Erythroblast (primary cell): ENCODE data around the gene SNX19.
"Not testable (repeated sequence)": the region's sequence is repeated elsewhere in the genome, so short reads cannot be mapped to it uniquely, and the experiment has no call there.

Source experiments
- DNase-seq, 2 experiments: peaks; one replicate each; lab custom pipeline; 2025; lab: John Stamatoyannopoulos, UW
- GATA1 ChIP-seq: IDR thresholded peaks from 2 replicates; pipeline ENCODE4 v1.6.1; 2011; ENCODE audit warnings: low read depth, mild to moderate bottlenecking, control low read depth, low read length, moderate library complexity
- POLR2A ChIP-seq: IDR thresholded peaks from 2 replicates; pipeline ENCODE4 v1.6.1; 2011; ENCODE audit warnings: mild to moderate bottlenecking, low read length

The SNX19 gene, protein sequence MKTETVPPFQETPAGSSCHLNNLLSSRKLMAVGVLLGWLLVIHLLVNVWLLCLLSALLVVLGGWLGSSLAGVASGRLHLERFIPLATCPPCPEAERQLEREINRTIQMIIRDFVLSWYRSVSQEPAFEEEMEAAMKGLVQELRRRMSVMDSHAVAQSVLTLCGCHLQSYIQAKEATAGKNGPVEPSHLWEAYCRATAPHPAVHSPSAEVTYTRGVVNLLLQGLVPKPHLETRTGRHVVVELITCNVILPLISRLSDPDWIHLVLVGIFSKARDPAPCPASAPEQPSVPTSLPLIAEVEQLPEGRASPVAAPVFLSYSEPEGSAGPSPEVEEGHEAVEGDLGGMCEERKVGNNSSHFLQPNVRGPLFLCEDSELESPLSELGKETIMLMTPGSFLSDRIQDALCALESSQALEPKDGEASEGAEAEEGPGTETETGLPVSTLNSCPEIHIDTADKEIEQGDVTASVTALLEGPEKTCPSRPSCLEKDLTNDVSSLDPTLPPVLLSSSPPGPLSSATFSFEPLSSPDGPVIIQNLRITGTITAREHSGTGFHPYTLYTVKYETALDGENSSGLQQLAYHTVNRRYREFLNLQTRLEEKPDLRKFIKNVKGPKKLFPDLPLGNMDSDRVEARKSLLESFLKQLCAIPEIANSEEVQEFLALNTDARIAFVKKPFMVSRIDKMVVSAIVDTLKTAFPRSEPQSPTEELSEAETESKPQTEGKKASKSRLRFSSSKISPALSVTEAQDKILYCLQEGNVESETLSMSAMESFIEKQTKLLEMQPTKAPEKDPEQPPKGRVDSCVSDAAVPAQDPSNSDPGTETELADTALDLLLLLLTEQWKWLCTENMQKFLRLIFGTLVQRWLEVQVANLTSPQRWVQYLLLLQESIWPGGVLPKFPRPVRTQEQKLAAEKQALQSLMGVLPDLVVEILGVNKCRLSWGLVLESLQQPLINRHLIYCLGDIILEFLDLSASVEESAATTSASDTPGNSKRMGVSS

DNA sequence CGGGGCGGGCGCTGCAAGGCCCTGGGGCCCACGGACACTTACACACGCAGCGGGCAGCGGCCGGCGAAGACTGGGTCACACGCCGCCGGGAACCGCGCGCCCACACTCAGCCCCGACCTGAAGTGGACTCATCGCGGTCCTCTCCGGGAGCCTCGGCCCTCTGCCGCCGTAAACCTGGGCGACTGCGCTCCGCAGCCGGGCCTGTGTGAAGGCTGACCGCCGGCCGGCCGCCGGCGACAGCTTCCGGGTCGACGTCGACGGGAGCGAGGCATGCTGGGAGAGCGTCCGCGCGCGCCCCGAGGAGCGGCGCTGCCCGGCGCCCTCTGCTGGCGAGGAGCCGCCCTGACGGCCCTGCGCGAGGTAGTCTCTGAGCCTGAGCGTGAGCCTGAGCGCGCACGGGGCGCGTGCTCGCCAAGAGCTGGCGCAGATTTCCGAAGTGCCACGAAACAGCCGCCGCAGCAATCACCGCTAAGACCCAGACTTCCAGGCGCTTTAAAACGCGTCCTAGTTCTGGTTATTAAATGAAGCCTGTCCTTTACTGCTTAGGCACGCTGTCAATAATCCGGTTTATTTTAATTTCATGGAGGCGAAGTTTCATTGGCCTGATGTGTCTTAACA is at the start of gene SNX19:
TSS of gene SNX19 (minus strand) at position 242 of the 618 bp plus-strand sequence. CDS start 540 bp downstream, outside the sequence.
- DNase-seq, result peak; percentile 91 to 94
- peak; percentile 93 for TF ChIP-seq POLR2A
- no peak for TF ChIP-seq GATA1

DNA sequence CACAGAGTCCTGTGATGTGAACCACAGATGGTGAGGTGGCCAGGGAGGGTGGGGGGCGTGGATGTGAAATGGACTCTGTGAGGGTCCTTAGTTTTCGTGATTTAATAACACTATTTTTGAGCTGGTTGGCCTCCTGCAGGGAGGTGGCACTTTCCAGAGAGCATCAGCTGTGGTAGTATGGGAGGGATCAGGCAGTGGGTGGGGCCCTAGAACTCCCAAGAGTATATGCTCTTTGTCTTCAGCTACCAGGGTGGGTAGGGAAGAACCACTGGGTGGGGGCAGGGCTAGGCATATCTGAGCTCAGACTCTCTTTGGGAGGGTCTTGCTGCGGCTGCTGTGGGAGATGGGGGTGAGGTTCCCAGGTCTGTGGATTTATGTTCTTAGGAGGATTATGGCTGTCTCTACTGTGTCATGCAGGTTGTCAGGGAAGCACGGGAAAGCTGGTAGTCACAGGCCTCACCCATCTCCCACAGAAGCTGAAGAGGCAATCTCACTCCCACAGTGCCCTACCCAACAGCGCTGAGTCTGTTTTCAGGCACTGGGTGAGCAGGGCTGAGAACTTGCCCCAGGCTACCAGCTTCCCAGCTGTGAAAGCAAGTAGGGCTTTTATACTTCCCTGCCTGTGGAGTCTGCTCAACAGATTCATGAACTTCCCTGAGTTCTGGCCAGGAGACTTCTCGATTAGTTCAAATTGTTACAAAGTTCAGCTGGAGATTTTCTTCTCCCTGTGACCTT is 47.9 kb upstream of the SNX19 start:
- TF ChIP-seq GATA1 (no peak), POLR2A (no peak)
- DNase-seq, result no peak

DNA sequence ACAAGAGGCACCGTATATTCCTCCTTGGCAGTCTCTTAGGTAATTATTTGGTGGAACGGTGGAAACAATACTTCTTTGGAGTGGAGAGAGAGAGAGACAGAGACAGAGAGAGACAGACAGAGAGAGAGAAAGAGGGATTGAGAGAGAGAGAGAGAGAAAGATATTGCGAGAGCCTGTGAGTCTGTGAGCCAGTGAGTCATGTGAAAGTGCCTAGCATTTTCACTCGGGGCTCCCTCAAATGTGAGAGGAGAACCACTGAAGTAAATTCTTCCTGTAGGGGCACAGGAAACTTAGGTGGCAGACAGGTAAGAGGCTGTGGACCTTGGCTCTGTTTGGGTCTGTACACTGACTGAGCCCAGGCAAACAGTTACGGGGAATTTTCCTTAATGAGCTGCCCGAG is 31.6 kb upstream of the SNX19 start:
- no peak for DNase-seq
- TF ChIP-seq POLR2A, result no peak
- no peak for TF ChIP-seq GATA1

DNA sequence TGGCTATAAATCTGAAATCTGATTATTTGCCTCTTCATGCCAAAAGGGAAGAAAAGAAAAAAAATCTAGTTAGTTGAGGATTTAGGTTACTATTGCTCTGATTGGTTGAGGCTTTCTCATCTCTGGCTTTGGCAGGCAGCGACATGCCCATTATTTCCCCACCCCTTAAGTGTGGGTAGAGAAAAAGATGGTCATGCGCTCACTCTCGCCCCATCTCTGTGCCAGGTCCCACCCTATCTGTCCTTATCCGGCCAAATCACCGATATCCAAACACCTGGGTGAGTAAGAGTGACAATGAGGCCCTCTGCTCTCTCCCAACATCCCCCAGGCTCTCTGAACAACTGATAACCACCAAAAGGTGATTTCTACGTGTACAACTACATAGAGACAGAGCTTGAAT is 31.2 kb upstream of the SNX19 start:
- TF ChIP-seq GATA1 (no peak), POLR2A (no peak)
- DNase-seq, result no peak

DNA sequence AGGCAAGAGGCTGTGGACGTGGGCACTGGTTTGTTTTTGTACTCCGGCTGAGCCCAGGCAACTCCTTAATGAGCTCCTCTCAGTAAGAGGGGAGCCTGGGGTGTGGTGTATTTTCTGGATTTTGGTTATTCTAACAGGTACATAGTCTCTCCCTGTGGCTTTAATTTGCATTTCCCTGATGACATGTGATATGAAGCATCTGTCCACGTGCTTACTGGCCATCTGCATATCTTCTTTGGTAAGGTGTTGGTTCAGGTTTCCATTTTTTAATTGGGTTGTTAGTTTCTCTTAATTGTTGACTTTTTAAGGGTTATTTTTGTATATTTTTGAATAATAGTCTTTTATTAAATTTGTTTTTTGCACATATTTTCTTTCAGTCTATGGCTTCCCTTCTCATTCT is 30.8 kb upstream of the SNX19 start:
- no peak for TF ChIP-seq POLR2A
- no peak for TF ChIP-seq GATA1

DNA sequence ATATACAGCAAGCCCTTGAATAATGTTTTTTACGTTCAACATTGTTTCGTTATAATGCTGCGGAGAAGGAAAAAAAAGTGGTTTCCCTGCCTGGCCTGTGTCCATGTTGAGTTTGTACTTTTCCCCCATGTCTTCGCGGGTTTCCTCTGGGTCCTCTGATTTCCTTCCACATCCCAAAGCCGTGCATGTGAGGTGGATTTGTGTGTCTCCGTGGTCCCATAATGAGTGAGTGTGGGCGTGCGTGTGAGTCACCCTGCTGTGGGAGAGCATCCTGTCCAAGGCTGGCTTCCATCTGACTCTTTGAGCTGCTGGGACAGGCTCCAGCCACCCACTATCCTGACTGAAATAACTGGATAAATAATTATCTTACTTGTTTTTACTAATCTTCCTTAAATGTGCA is 29.6 kb upstream of the SNX19 start:
- no peak for DNase-seq
- TF ChIP-seq POLR2A, result no peak
- TF ChIP-seq GATA1, result no peak

More for the DNA sequence above, 30.8 kb upstream of the SNX19 start:
- no peak for DNase-seq

DNA sequence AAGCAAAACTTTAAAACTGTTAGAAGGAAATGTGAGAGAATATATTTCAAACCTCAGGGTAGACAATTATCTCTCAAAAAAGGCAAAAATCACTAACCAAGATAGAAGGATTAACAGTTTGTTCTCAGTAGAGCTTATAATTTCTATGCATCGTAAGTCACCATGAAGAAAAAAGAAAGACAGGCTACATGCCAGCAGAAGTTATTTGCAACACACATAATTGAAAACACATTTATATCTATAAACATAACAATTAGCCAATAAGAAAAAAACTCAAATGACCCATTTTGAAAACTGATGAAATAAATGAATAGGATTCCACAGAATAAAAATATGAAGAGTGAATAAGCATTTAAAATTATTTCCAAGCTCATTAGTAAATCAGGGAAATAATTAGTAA is 24.4 kb upstream of the SNX19 start:
- no peak for DNase-seq
- TF ChIP-seq POLR2A (no peak), GATA1 (no peak)

DNA sequence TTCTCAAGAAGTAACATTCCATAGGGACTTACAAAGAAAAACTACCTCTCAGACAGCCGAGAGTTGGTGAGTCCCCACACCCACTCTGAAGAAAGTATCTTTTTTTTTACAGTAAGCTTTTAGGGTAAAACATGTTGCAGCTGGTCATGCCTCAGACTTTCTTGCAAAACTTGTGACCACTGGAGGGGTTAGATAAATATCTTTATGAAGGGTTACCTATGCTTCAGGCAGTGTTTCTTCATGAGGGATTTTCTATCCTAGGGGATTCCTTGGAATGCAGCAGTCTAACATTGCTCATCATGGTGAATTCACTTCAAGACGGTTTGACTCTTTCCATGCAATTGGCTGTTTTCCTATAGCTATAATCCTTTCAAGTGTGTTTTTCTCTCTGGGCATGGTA is 20.8 kb upstream of the SNX19 start:
- no peak for DNase-seq
- TF ChIP-seq POLR2A, result no peak
- TF ChIP-seq GATA1, result no peak

DNA sequence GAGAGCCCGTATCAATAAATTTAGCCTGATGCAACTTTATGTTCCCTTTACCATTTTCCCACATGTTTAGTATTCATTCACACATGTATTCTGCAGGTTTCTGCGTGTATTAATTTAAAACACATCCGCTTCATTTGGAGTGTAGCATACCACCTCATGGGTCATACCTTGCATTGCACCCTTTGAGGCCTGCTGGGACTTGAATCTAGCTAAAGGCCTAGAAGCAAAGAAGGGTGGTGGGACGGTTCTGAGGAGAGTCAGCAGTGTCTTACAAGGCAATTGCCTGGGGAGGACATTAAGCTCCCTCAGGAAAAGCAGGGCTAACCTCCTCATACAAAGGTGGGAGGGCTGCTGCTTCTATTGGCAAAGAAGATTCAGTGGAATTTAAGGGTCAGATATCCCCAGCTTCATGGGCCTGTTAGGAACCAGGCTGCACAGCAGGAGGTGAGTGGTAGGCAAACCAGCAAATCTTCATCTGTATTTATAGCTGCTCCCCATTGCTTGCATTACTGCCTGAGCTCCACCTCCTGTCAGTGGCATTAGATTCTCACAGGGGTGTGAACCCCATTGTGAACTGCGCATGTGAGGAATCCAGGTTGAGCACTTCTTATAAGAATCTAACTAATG is 15.9 kb upstream of the SNX19 start:
- no peak for TF ChIP-seq GATA1
- TF ChIP-seq POLR2A, result no peak
- DNase-seq, result no peak

DNA sequence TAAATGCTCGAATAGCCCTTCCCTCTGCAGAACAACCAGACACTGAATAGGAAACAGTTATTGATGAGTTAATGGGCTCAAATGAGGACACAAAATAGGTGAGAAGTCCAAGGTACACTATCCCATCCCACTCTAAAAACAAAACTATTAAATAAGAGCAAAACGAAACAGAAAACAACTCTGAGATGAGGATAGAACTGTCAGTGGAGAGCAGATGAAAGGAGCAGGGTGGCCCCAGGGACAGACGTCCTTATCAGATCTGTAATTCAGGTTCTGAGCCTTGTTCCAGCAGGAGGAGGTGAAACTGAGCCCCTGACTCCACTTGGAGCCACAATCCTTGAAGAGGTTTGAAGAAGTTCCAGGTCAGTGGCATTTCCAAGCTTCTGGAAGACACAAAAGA is 8.5 kb upstream of the SNX19 start:
- TF ChIP-seq POLR2A (no peak), GATA1 (no peak)
- no peak for DNase-seq

DNA sequence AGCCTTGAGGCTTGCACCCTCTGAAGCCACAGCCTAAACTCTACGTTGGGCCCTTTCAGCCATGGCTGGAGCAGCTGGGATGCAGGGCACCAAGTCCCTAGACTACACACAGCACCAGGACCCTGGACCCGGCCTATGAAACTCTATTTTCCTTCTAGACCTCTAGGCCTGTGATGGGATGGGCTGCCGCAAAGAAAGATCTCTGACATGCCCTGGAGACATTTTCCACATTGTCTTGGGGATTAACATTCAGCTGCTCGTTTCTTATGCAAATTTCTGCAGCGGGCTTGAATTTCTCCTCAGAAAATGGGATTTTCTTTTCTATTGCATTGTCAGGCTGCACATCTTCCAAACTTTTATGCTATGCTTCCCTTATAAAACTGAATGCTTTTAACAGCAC is 4.3 kb upstream of the SNX19 start:
- not testable (repeated sequence) for DNase-seq

DNA sequence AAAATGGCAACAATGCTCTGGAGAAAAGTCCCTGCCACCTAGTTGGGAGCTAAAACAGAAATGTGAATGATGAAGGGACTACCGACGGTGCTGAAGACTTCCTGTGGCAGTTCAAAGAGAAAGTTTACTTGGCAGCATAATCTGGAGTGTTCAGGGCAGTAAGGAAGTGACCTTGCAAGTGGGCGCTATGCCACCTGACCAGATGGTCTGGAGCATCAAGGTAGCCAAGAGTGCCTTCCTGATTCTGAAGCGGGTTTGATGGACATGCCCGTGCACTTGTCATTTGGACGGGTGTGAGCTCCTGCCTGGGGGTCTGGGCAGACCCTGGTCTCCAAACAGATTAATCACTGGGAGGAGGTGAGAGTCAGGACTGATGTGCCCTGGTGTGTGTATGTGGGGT is 1.8 kb upstream of the SNX19 start:
- no peak for DNase-seq

More for the DNA sequence above, 1.8 kb upstream of the SNX19 start:
- TF ChIP-seq POLR2A (no peak), GATA1 (no peak)
